H1 (cell line): ENCODE results near the gene RIPPLY2. TPM values are rescaled to one million over a fixed set of nuclear protein-coding genes. Genes with fewer than 3 reads are reported as not detected.

Experiments
- CTCF ChIA-PET: fragments of 300-600 bp; sonication (Branson Sonifier 250); formaldehyde crosslinking; loops from one replicate; lab custom pipeline; 2021; ENCODE audit not compliant: partially characterized antibody; lab: Charles Lee
- POLR2A ChIA-PET: fragments of 300-600 bp; sonication (Branson Sonifier 250); formaldehyde crosslinking; loops from one replicate; lab custom pipeline; 2021; ENCODE audit warnings: inconsistent platforms; ENCODE audit not compliant: partially characterized antibody; lab: Charles Lee
- DNase-seq, 2 experiments: peaks; one replicate each; pipeline versions ENCODE4 v3.0.0 to v3.0.0-alpha.2; 2010 to 2022; ENCODE audit warnings: low spot score in 2 of 2, low read depth in 1 of 2, mixed read lengths in 1 of 2
- FAIRE-seq: peaks from 2 replicates; lab custom pipeline; 2011; peaks lifted over from hg19 to GRCh38; lab: Jason Lieb, UNC
- H2AFZ ChIP-seq: 2 replicates; pipeline ENCODE4 v1.8.1; 2012; ENCODE audit warnings: low read length, inconsistent platforms
- H2AK5ac ChIP-seq: 2 replicates; pipeline ENCODE4 v1.6.1; 2013; ENCODE audit warnings: low read depth, low read length
- H2BK120ac ChIP-seq: replicated peaks from 2 replicates; pipeline ENCODE3; 2013; ENCODE audit warnings: low read depth, low read length, inconsistent platforms
- H2BK12ac ChIP-seq: 2 replicates; pipeline ENCODE4 v1.6.1; 2013; ENCODE audit warnings: low read depth, low read length
- H2BK15ac ChIP-seq: 2 replicates; pipeline ENCODE4 v1.6.1; 2013; ENCODE audit warnings: low read length
- H2BK20ac ChIP-seq: 2 replicates; pipeline ENCODE4 v1.6.1; 2013; ENCODE audit warnings: low read length
- H2BK5ac ChIP-seq: 2 replicates; pipeline ENCODE4 v1.6.1; 2013; ENCODE audit warnings: low read depth, low read length
- H3K14ac ChIP-seq: 2 replicates; pipeline ENCODE4 v1.6.1; 2013; ENCODE audit warnings: inconsistent platforms; ENCODE audit not compliant: insufficient read length
- H3K18ac ChIP-seq: 2 replicates; pipeline ENCODE4 v1.6.1; 2013; ENCODE audit warnings: low read length; ENCODE audit errors: extremely low read depth
- H3K23ac ChIP-seq: 2 replicates; pipeline ENCODE4 v1.6.1; 2013; ENCODE audit warnings: inconsistent platforms; ENCODE audit not compliant: insufficient read length
- H3K23me2 ChIP-seq: 2 replicates; pipeline ENCODE4 v1.6.1; 2013; ENCODE audit warnings: low read depth, low read length
- H3K27ac ChIP-seq: 2 replicates; pipeline ENCODE4 v1.6.1; 2011; ENCODE audit warnings: low read depth, low read length, inconsistent platforms
- H3K27me3 ChIP-seq, 4 experiments: replicated peaks in 1 of 4; 1 replicate in 1 of 4; 2 replicates in 3 of 4; pipeline versions ENCODE4 v1.6.1 to v1.8.1; 2011 to 2013; ENCODE audit warnings: low read length in 3 of 4, mild to moderate bottlenecking in 3 of 4, inconsistent platforms in 2 of 4, mixed read lengths in 2 of 4, moderate library complexity in 1 of 4; ENCODE audit not compliant: control insufficient read depth in 3 of 4, insufficient read depth in 3 of 4; ENCODE audit errors: extremely low read depth in 1 of 4
- H3K36me3 ChIP-seq, 4 experiments: 2 replicates each; pipeline versions ENCODE4 v1.6.1 to v1.8.1; 2011 to 2013; ENCODE audit warnings: mild to moderate bottlenecking in 4 of 4, low read length in 3 of 4, moderate library complexity in 2 of 4, control low read depth in 1 of 4, inconsistent platforms in 1 of 4; ENCODE audit not compliant: insufficient read depth in 4 of 4, control insufficient read depth in 2 of 4
- H3K4ac ChIP-seq: replicated peaks from 2 replicates; pipeline ENCODE3; 2013; ENCODE audit warnings: low read length, low read depth, mixed read lengths, inconsistent platforms; ENCODE audit not compliant: insufficient read length
- H3K4me1 ChIP-seq, 4 experiments: replicated peaks in 1 of 4; 1 replicate in 1 of 4; 2 replicates in 3 of 4; pipeline versions ENCODE4 v1.6.1 to v1.8.1; 2011 to 2013; ENCODE audit warnings: low read length in 3 of 4, inconsistent platforms in 2 of 4, mixed read lengths in 1 of 4; ENCODE audit not compliant: insufficient read depth in 4 of 4, control insufficient read depth in 3 of 4
- H3K4me2 ChIP-seq, 2 experiments: 2 replicates each; pipeline versions ENCODE4 v1.6.1 to v1.8.1; 2011 to 2013; ENCODE audit warnings: low read depth in 2 of 2, low read length in 2 of 2, control low read depth in 1 of 2, inconsistent platforms in 1 of 2, mild to moderate bottlenecking in 1 of 2; ENCODE audit not compliant: insufficient read depth in 1 of 2
- H3K4me3 ChIP-seq, 4 experiments: fragments of 200-600, 300-600 bp in 1 of 4; sonication (generic), shearing (Covaris generic), sonication (Bioruptor Twin) in 1 of 4; 2 replicates each; pipeline versions ENCODE4 v1.5.1 to v1.8.1; 2011 to 2016; ENCODE audit warnings: low read length in 4 of 4, low read depth in 3 of 4, control low read depth in 2 of 4, inconsistent platforms in 2 of 4, mild to moderate bottlenecking in 2 of 4, mixed read lengths in 1 of 4, moderate library complexity in 1 of 4; ENCODE audit not compliant: insufficient read depth in 2 of 4; ENCODE audit errors: extremely low read depth in 1 of 4
- H3K56ac ChIP-seq: replicated peaks from 2 replicates; pipeline ENCODE3; 2013; ENCODE audit warnings: low read depth, mild to moderate bottlenecking, mixed read lengths, low read length, inconsistent platforms; ENCODE audit not compliant: insufficient read length
- H3K79me1 ChIP-seq: 2 replicates; pipeline ENCODE4 v1.6.1; 2013; ENCODE audit warnings: low read depth, low read length, control low read depth
- H3K79me2 ChIP-seq, 2 experiments: 2 replicates each; pipeline versions ENCODE4 v1.6.1 to v1.8.1; 2012 to 2013; ENCODE audit warnings: low read length in 2 of 2, mild to moderate bottlenecking in 2 of 2, inconsistent platforms in 1 of 2; ENCODE audit not compliant: insufficient read depth in 2 of 2, control insufficient read depth in 1 of 2
- H3K9ac ChIP-seq, 4 experiments: replicated peaks in 1 of 4; 1 replicate in 1 of 4; 2 replicates in 3 of 4; pipeline versions ENCODE4 v1.6.1 to v1.8.1; 2011 to 2013; ENCODE audit warnings: low read depth in 3 of 4, low read length in 3 of 4, control low read depth in 2 of 4, mild to moderate bottlenecking in 2 of 4, moderate library complexity in 2 of 4, inconsistent platforms in 1 of 4; ENCODE audit errors: extremely low read depth in 1 of 4
- H3K9me3 ChIP-seq, 2 experiments: 2 replicates each; pipeline versions ENCODE4 v1.6.1 to v1.8.1; 2012 to 2013; ENCODE audit warnings: mild to moderate bottlenecking in 2 of 2, moderate library complexity in 2 of 2, control low read depth in 1 of 2, inconsistent platforms in 1 of 2, low read depth in 1 of 2, low read length in 1 of 2, mixed read lengths in 1 of 2; ENCODE audit not compliant: insufficient read depth in 2 of 2
- H4K20me1 ChIP-seq, 2 experiments: replicated peaks in 1 of 2; 2 replicates each; pipeline versions ENCODE3 to v1.8.1; 2011 to 2013; ENCODE audit warnings: inconsistent platforms in 2 of 2, low read length in 2 of 2, mild to moderate bottlenecking in 1 of 2; ENCODE audit not compliant: insufficient read depth in 2 of 2, control insufficient read depth in 1 of 2
- H4K5ac ChIP-seq: 2 replicates; pipeline ENCODE4 v1.6.1; 2013; ENCODE audit warnings: low read length, low read depth, mixed read lengths, inconsistent platforms; ENCODE audit not compliant: insufficient read length
- H4K8ac ChIP-seq: 2 replicates; pipeline ENCODE4 v1.8.0; 2013; ENCODE audit warnings: mild to moderate bottlenecking, moderate library complexity, low read length, inconsistent platforms; ENCODE audit not compliant: insufficient read depth; ENCODE audit errors: extremely low read depth
- H4K91ac ChIP-seq: replicated peaks from 2 replicates; pipeline ENCODE3; 2013; ENCODE audit warnings: low read length, mixed read lengths, inconsistent platforms; ENCODE audit not compliant: insufficient read length
- ASH2L ChIP-seq: fragments of 200-600, 300-600 bp; sonication (generic); IDR thresholded peaks from one replicate; pipeline ENCODE4 v1.7.1; 2017; ENCODE audit warnings: low read length
- BRCA1 ChIP-seq: IDR thresholded peaks from 2 replicates; pipeline ENCODE4 v1.6.1; 2012; ENCODE audit warnings: low read depth, low read length, improper control_type of control experiment
- CREB1 ChIP-seq: IDR thresholded peaks from 2 replicates; pipeline ENCODE4 v1.6.1; 2012; ENCODE audit warnings: inconsistent platforms
- POLR2AphosphoS5 ChIP-seq: IDR thresholded peaks from 2 replicates; pipeline ENCODE4 v1.6.1; 2011; ENCODE audit warnings: low read depth, low read length
- SIX5 ChIP-seq: IDR thresholded peaks from 2 replicates; pipeline ENCODE4 v1.6.1; 2011; ENCODE audit warnings: mild to moderate bottlenecking, low read depth, low read length
- SUZ12 ChIP-seq: fragments of 200-600 bp; sonication (generic); IDR thresholded peaks from 2 replicates; pipeline ENCODE4 v1.6.1; 2012; ENCODE audit warnings: mild to moderate bottlenecking, inconsistent platforms, low read length, moderate library complexity, mixed read lengths
- TEAD4 ChIP-seq: IDR thresholded peaks from 2 replicates; pipeline ENCODE4 v1.6.1; 2012; ENCODE audit warnings: low read depth, low read length, inconsistent platforms, mixed read lengths
- YY1 ChIP-seq: IDR thresholded peaks from 2 replicates; pipeline ENCODE4 v1.6.1; 2011; ENCODE audit warnings: low read depth, mild to moderate bottlenecking, low read length
- WGBS, 2 experiments: shearing (Covaris generic) in 1 of 2; methylation state at CpG; one replicate each; pipeline versions ENCODE4 v1.1.6 to v1.1.7; 2013 to 2015; ENCODE audit warnings: low lambda C conversion rate in 2 of 2, mixed read lengths in 2 of 2, inconsistent platforms in 1 of 2, low coverage in 1 of 2, missing lambda C conversion rate in 1 of 2; ENCODE audit not compliant: insufficient replicate concordance in 2 of 2, insufficient coverage in 1 of 2, insufficient read length in 1 of 2; ENCODE audit errors: extremely low coverage in 1 of 2, missing lambda C conversion rate in 1 of 2; 5-methylcytosine and 5-hydroxymethylcytosine counted together
- polyA plus RNA-seq, 7 experiments: library from polyadenylated mRNA; depleted of rRNA in 3 of 7; stranded (reverse) in 5 of 7; unstranded in 2 of 7; fragments of >200 nt in 5 of 7; fragments of 200-250 nt in 2 of 7; gene quantifications; 1 replicate in 5 of 7; 2 replicates in 1 of 7; 4 replicates in 1 of 7; pipeline versions ENCODE4 v1.2.1 to v1.2.3, GENCODE V29; 2011 to 2013; ENCODE audit warnings: missing spikeins in 2 of 7, mixed read lengths in 2 of 7
- total RNA-seq: library from RNA; stranded (reverse); fragmentation: NEBNext Ultra II Directional; extraction: Animal tissue kit (Norgen Biotek cat#: 25700); gene quantifications from 2 replicates; pipeline ENCODE4 v1.2.1, GENCODE V29; 2021
- TF ChIP-seq, protein P1 (sequence below): IDR thresholded peaks from 2 replicates; pipeline ENCODE4 v1.6.1; 2011; ENCODE audit warnings: low read length, improper control_type of control experiment

The RIPPLY2 gene
- total and polyA plus RNA-seq, 2 of the 8 experiments (the other 6 are each of a cell fraction or from before 2014, with no cell fraction given), result 0.74 to 1.5 TPM

GRCh38 chr6:83862776-83863471 is 9.8 kb downstream of the RIPPLY2 start:
- ChIA-PET POLR2A (no interaction called here), CTCF (no interaction called here)
- Histone ChIP-seq H3K9ac (no peak overlapping the region), H3K9me3 (peaks cover 11 to 15% of the 10 kb centered on the region in 2 experiments; a peak in 3 of 4 replicates), H2BK20ac (no peak overlapping the region), H3K4me3 (no peak overlapping the region), H3K23me2 (peaks cover 2% of the 10 kb centered on the region; the same call in 1 of the 2 replicates), H3K79me1 (no peaks in the 10 kb centered on the region), H3K27ac (no peak overlapping the region), H3K4me1 (peaks cover 0 to 3% (median 0%) of the 10 kb centered on the region in 4 experiments; a peak in 4 of 7 replicates), H2BK120ac (no peak overlapping the region), H3K14ac (no peak overlapping the region), H3K56ac (no peak overlapping the region), H3K18ac (no peak overlapping the region), H2BK5ac (no peak overlapping the region), H4K20me1 (peaks cover 0 to 2% of the 10 kb centered on the region in 2 experiments), H3K23ac (no peak overlapping the region), H3K4me2 (no peak overlapping the region), H3K79me2 (peaks cover 0 to 34% of the 10 kb centered on the region in 2 experiments; a peak in 3 of 4 replicates), H2AK5ac (no peak overlapping the region), H4K5ac (no peak overlapping the region), H3K27me3 (no peaks in the 10 kb centered on the region)
- 82% methylated on average over 4 of the region's 4 CpGs; no CpG with 5 or more reads in 1 of the 2 experiments for WGBS, 2 experiments
- no peak for FAIRE-seq
- TF ChIP-seq CREB1 (no peak), BRCA1 (no peak), POLR2AphosphoS5 (no peak), TEAD4 (no peak), SUZ12 (no peak), SIX5 (no peak), ASH2L (no peak), YY1 (no peak)
- TF ChIP-seq, protein P1, sequence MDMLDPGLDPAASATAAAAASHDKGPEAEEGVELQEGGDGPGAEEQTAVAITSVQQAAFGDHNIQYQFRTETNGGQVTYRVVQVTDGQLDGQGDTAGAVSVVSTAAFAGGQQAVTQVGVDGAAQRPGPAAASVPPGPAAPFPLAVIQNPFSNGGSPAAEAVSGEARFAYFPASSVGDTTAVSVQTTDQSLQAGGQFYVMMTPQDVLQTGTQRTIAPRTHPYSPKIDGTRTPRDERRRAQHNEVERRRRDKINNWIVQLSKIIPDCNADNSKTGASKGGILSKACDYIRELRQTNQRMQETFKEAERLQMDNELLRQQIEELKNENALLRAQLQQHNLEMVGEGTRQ, result no peak
- TF ChIP-seq, all 59 proteins: peak for 0
- no peak overlapping the region for H3K4ac ChIP-seq
- DNase-seq, result no peak
- H2BK12ac ChIP-seq, result no peak overlapping the region
- no peak overlapping the region for H4K91ac ChIP-seq
- no peak overlapping the region for H2AFZ ChIP-seq
- peaks cover 0 to 27% (median 18%) of the 10 kb centered on the region in 4 experiments; a peak in 5 of 8 replicates for H3K36me3 ChIP-seq
- H2BK15ac ChIP-seq, result no peak overlapping the region
- H4K8ac ChIP-seq, result no peak overlapping the region
